ENCODE measurements around the gene FAM131C.
"Not testable (repeated sequence)": the region's sequence is repeated elsewhere in the genome, so short reads cannot be mapped to it uniquely, and the experiment has no call there.

The FAM131C gene

DNA sequence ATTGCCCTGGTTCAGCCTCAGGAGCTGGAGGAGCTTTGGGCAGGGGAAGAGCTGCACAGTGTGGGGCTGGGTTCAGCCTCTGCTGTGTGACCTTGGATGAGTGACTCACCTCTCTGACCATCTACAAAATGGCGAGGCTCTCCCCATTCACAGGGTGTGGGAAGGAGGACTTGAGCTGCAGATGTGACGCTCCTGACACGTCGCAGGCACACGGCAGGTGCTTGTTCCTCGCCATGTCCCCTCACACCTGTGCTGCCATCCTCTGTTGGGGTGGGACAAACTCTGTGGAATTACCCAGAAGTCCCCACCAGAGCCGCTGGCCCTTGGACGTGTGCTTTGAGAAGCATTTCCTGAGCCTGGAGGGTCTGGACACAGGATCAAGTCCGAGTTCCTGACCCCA, 52.6 kb downstream of the FAM131C start:
- peaks cover 13% of the 10 kb centered on the region for H3K4me1 ChIP-seq (ENCODE audit: control insufficient read depth, insufficient read depth, low read length)
- H3K27me3 ChIP-seq (ENCODE audit: control insufficient read depth, insufficient read depth, low read length): peaks cover 11% of the 10 kb centered on the region
- H3K4me3 ChIP-seq (ENCODE audit: low read length); H3K36me3 ChIP-seq (ENCODE audit: control insufficient read depth, insufficient read depth, low read length); H3K9ac ChIP-seq (ENCODE audit: low read length); H3K9me3 ChIP-seq (ENCODE audit: control insufficient read depth, low read length): not testable (repeated sequence)

DNA sequence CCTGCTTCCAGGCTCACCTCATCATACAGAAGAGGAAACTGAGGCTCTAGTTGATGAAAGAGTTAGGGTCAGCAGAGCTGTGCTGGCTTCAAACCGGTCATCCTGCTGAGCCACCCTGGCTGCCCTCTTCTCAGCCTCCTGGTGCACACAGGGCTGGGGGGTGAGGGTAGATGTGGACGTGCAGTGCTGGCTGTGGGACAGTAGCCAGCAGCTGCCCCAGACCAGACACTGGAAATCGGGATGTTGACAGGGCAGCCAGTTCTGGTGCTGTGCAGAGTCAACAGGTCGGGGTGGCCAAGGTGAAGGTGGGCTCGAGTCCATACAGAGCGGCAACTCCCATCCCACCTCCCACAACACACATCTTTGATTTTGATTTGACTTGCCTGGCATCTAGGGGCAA, 53.1 kb downstream of the FAM131C start:
- H3K36me3 ChIP-seq (ENCODE audit: control insufficient read depth, insufficient read depth, low read length): no peaks in the 10 kb centered on the region
- no peak overlapping the region for H3K4me3 ChIP-seq (ENCODE audit: low read length)

DNA sequence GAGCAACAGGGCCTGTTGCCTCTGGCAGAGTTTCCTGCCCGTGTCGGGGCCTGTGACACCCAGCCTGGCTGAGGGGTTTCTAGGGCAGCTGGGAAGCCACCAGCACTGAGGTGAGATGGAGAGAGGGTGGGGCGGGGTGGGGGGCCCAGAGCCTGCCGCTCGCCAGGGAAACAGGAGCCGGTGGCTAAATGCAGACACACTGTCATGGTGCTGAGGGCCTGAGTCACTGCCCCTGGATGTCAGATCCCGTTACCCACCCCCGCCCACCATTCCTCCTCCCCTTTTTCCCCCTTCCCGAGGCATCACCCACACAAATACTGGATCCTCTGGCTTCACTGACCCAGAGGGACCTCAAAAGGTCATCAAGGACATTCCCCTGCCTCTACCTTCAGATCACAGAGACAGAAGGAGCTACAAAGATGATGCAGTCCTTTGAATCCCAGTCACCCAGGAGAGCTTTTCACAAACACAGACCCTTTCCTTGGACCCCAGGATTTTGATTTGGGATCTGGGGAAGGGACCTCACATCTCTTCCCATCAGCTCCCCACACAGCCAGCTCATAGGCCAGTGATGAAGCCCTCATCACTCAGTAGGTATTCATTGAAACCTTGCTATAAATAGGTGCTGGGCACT, 53.7 kb downstream of the FAM131C start:
- Histone ChIP-seq H3K9ac (ENCODE audit: low read length) (no peak overlapping the region), H3K27me3 (ENCODE audit: control insufficient read depth, insufficient read depth, low read length) (peaks cover 11% of the 10 kb centered on the region), H3K9me3 (ENCODE audit: control insufficient read depth, low read length) (no peaks in the 10 kb centered on the region), H3K36me3 (ENCODE audit: control insufficient read depth, insufficient read depth, low read length) (no peaks in the 10 kb centered on the region), H3K4me3 (ENCODE audit: low read length) (no peak overlapping the region), H3K4me1 (ENCODE audit: control insufficient read depth, insufficient read depth, low read length) (peaks cover 13% of the 10 kb centered on the region)

More for the DNA sequence above, 53.1 kb downstream of the FAM131C start:
- Histone ChIP-seq H3K4me1 (ENCODE audit: control insufficient read depth, insufficient read depth, low read length) (peaks cover 13% of the 10 kb centered on the region), H3K27me3 (ENCODE audit: control insufficient read depth, insufficient read depth, low read length) (peaks cover 11% of the 10 kb centered on the region), H3K9me3 (ENCODE audit: control insufficient read depth, low read length) (no peaks in the 10 kb centered on the region), H3K9ac (ENCODE audit: low read length) (no peak overlapping the region)

DNA sequence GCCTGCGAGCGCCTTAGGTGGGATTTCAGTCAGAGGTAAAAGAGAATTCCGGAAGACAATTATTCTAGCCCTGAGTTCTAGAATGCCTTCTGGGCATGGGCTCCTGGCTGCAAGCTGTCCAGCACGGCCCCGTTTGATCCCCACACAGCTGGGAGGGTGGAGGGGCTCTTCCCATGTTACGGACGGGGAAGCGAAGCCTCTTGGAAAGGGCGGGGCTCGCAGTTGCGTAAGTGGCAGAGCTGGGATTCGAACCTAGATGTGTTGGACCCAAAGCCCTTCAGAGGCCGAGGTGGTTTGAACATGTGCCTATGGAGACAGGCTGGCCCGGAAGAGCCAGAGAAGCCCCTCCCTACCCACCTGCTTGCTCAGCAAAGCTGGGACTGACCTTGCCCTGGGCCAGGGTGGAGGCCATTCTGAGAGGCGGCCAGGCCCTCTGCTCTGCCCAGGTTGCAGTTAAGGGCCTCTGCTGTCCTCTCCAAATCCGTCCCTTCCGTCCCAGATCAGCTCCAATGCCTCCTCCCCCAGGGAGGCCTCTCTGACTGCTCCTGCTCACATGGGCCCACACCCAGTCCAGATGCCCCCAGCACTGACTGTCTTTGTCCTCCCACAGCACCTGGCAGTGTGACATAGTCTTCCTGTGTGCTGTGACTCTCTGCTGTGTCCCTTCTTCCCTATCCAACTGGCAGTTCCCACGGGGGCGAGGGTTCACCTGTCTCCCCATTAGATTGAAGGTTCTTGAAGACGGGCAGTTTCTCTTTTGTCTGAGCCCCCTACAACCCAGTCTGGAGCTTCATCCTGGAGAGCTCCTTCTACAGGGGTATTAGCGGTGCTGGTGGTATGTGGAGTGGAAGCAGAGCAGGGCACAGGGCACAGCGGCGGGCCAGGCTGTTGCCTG, 54.5 kb downstream of the FAM131C start:
- no peak overlapping the region for H3K4me3 ChIP-seq (ENCODE audit: low read length)

DNA sequence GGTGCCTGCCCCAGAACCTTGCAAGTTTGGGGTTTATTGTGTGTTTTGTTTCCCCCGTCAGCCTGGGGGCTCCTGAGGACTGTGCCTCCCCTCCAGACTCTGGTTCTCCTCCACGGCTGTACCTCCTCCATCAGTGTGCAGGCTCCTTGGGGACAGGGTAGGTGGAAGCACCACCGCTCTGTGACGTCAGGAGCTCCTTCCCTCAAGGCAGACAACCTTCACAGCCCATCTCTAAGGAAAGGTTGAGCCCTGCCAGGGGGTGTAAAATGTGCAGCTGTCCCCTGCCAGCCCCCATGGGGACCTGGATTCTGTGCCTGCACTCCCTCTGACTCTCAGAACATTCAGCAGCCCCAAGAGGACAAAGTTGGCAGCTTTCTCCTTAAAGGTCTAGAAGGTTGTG, 55.1 kb downstream of the FAM131C start:
- Histone ChIP-seq H3K4me3 (ENCODE audit: low read length) (no peak overlapping the region), H3K36me3 (ENCODE audit: control insufficient read depth, insufficient read depth, low read length) (no peaks in the 10 kb centered on the region), H3K9me3 (ENCODE audit: control insufficient read depth, low read length) (no peaks in the 10 kb centered on the region), H3K27me3 (ENCODE audit: control insufficient read depth, insufficient read depth, low read length) (peaks cover 11% of the 10 kb centered on the region), H3K4me1 (ENCODE audit: control insufficient read depth, insufficient read depth, low read length) (peaks cover 17% of the 10 kb centered on the region), H3K9ac (ENCODE audit: low read length) (no peak overlapping the region)

More for the DNA sequence above, 54.5 kb downstream of the FAM131C start:
- peaks cover 11% of the 10 kb centered on the region for H3K27me3 ChIP-seq (ENCODE audit: control insufficient read depth, insufficient read depth, low read length)
- H3K36me3 ChIP-seq (ENCODE audit: control insufficient read depth, insufficient read depth, low read length): no peaks in the 10 kb centered on the region
- H3K9ac ChIP-seq (ENCODE audit: low read length): no peak overlapping the region
- no peaks in the 10 kb centered on the region for H3K9me3 ChIP-seq (ENCODE audit: control insufficient read depth, low read length)
- peaks cover 13% of the 10 kb centered on the region for H3K4me1 ChIP-seq (ENCODE audit: control insufficient read depth, insufficient read depth, low read length)

DNA sequence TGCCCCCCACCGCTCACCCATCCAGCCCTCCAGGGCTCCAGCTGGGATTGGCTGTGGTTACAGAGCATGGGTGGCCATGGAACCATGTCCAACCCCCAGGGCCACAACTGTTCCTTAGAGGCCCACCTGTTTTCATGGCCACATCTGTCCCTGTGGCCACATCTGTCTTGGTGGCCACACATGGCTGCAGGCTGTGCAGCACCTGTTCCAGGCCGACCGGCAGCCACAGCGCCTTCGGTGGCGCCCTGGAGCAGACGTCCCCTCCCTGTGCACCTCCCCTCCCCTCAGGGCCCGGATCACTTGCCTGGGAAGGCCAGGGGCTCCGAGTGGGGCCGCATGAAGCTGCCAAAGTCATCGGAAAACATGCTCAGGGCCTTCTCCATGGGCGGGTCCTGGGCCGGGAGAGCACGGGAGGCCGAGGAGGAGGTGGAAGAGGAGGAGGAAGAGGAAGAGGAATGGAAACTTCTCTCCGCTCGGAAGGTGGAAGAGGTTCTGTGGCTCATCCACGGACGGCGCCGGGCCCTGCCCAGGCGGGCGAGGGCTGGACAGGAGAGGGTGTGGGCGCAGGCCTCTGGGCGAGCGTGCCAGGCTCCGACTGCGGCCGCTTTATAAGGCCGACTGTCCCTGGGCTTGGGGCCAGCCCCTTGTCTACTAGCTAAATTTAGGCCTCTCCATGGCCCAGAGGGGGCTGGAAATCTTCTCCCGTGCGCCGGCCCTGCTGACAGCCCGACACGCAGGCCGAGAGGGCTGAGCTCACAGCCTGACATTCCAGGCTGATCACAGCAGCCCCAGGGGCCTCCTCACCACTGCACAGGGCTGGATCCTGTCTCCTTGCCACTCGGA, 55.8 kb downstream of the FAM131C start, which contains the start of gene HSPB7:
HSPB7 (minus strand) TSS at position 583 of the 843 bp plus-strand sequence; CDS start at position 503, 80 bp downstream.
- Histone ChIP-seq H3K9ac (ENCODE audit: low read length) (no peak within 1 kb of the TSS), H3K36me3 (ENCODE audit: control insufficient read depth, insufficient read depth, low read length) (no peaks in the 10 kb centered on the region), H3K4me3 (ENCODE audit: low read length) (no peak within 1 kb of the TSS), H3K27me3 (ENCODE audit: control insufficient read depth, insufficient read depth, low read length) (peaks cover 11% of the 10 kb centered on the region), H3K4me1 (ENCODE audit: control insufficient read depth, insufficient read depth, low read length) (peaks cover 24% of the 10 kb centered on the region), H3K9me3 (ENCODE audit: control insufficient read depth, low read length) (no peaks in the 10 kb centered on the region)

DNA sequence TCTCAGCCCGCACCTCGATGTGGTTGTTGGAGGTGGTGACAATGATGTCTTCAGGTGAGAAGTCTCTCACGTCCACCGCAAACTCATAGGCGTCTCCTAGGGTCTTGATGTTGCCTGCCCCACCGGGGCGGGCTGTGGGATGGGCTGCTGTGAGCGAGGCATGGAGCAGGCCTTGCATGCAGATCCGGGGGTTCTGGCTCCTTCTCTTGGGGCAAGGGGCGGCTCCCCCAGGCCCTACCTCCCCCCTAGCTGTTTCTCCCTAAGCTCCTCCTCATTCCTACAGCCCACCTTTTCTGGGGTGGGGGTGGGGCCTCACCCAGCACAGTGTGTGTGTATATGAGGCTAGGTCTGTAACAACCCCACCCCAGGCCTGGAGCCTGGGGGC, 56.4 kb downstream of the FAM131C start:
- H3K9ac ChIP-seq (ENCODE audit: low read length): no peak overlapping the region
- peaks cover 12% of the 10 kb centered on the region for H3K27me3 ChIP-seq (ENCODE audit: control insufficient read depth, insufficient read depth, low read length)
- peaks cover 29% of the 10 kb centered on the region for H3K4me1 ChIP-seq (ENCODE audit: control insufficient read depth, insufficient read depth, low read length)
- no peaks in the 10 kb centered on the region for H3K36me3 ChIP-seq (ENCODE audit: control insufficient read depth, insufficient read depth, low read length)
- H3K9me3 ChIP-seq (ENCODE audit: control insufficient read depth, low read length): no peaks in the 10 kb centered on the region
- no peak overlapping the region for H3K4me3 ChIP-seq (ENCODE audit: low read length)

DNA sequence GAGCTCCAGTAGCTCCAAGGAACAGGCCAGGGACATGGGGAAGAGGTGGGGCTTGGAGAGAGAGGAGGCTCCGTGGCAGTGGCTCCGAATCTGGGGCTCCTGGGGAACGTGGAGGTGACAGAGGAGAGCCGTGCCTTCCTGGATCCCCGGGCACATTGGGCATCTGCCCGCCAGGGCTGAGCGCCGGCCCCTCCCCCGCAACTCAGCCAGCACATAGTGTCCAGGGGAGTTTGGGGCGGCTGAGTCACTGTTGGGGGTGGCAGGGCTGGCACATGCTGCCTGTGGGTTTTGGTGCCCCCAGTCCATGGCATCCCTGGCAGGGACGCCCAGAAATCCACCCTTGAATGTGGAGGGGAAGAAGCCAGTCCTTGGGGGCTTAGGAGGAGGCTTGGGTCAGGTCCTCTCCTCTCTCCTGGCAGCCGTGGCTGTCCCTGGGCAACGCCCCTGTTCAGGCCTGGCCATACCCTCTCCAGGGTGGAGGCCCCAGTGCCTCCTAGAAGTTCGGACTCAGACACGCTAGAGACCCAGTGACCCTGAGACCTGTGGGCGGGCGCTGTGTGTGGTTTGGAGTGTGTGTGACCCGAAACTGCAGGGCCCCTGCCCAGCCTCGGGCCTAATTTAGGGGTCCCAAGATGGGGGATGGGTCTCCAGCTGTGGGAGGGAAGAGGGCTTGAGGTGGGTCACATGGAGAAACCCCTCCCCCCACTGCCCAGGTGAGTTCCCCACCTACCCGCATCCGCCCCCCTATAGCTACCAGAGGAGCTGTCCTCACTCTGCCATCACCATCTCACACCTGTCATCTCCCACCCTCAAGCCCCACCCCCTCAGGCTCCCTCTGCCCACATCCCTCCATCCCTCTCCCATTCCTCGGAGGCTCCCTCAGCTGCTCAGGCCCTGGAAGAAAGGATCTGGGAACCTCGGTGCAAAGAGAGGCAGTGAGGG, 57.2 kb downstream of the FAM131C start:
- H3K9me3 ChIP-seq (ENCODE audit: control insufficient read depth, low read length): no peaks in the 10 kb centered on the region
- peaks cover 10% of the 10 kb centered on the region for H3K27me3 ChIP-seq (ENCODE audit: control insufficient read depth, insufficient read depth, low read length)
- H3K9ac ChIP-seq (ENCODE audit: low read length): no peak overlapping the region
- H3K36me3 ChIP-seq (ENCODE audit: control insufficient read depth, insufficient read depth, low read length): no peaks in the 10 kb centered on the region
- no peak overlapping the region for H3K4me3 ChIP-seq (ENCODE audit: low read length)
- H3K4me1 ChIP-seq (ENCODE audit: control insufficient read depth, insufficient read depth, low read length): peaks cover 29% of the 10 kb centered on the region

DNA sequence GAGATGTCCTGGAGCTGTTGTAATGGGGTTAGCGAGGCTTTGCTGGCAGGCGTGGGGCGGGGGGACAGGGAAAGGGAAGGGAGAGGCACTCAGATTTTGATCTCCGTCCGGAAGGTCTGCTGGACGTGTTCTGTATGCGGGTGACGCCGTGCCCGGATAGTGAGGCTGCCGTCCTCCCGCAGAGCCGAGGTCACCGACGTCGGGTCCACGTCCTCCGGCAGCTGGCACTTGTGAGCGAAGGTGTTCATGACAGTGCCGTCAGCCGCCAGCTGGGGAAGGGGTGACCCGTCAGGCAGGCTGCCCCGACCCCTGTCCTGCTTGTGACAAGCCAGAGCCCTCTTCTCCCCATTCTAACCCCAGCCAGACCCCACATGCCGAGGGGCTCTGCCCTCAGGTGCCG, 58.0 kb downstream of the FAM131C start:
- Histone ChIP-seq H3K4me3 (ENCODE audit: low read length) (no peak overlapping the region), H3K9me3 (ENCODE audit: control insufficient read depth, low read length) (no peaks in the 10 kb centered on the region), H3K27me3 (ENCODE audit: control insufficient read depth, insufficient read depth, low read length) (peaks cover 10% of the 10 kb centered on the region), H3K9ac (ENCODE audit: low read length) (no peak overlapping the region), H3K36me3 (ENCODE audit: control insufficient read depth, insufficient read depth, low read length) (no peaks in the 10 kb centered on the region), H3K4me1 (ENCODE audit: control insufficient read depth, insufficient read depth, low read length) (peaks cover 29% of the 10 kb centered on the region)

DNA sequence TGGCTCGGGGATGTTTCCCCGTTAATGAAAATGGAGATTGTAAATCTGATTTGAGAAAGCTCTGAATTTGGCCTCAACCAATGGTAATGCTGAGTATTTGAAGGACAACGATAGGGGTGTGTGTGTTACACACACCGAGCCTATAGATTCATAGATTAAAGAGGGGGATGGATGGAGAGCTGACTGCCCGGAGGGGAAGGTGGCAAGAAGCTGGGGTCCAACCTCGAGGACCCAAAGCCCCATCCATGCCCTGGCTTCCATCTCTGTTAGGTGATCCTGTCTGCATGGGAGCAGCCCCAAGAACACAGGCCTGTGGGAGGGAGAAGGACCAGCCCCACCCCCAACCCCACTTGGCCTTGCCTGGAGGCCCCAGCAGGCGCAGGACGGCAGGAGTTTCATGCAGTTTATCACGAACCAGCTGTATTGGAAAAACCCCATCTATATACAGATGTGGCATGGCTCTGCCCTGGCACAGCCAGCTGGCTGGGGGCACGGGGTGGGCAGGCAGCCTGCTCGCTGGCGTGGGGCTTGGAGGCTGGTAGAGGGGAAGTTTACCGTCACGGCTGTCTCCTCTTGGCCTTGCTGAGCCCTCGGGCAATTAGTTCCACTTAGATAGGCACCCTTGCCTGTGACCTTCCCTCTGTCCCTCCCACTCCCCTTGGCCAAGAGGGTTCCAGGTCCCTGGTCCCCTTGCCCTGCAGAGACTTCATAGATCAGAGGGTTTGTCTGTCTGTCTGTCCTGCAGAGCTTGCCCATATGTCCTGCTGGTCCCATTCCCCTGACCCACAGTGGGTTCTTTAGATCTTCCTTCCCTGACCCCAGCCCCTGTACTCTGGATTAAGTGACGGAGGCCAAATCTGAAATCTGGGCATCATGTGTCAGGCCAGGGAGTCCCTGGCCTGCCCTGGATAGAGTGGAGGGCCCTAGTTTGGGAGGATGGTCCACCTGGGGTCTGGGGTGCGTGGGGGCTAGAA, 58.7 kb downstream of the FAM131C start:
- H3K9ac ChIP-seq (ENCODE audit: low read length): no peak overlapping the region

More for the DNA sequence above, 58.7 kb downstream of the FAM131C start:
- no peak overlapping the region for H3K4me3 ChIP-seq (ENCODE audit: low read length)
- H3K27me3 ChIP-seq (ENCODE audit: control insufficient read depth, insufficient read depth, low read length): peaks cover 5% of the 10 kb centered on the region
- H3K4me1 ChIP-seq (ENCODE audit: control insufficient read depth, insufficient read depth, low read length): peaks cover 29% of the 10 kb centered on the region
- H3K9me3 ChIP-seq (ENCODE audit: control insufficient read depth, low read length): no peaks in the 10 kb centered on the region
- no peaks in the 10 kb centered on the region for H3K36me3 ChIP-seq (ENCODE audit: control insufficient read depth, insufficient read depth, low read length)
